ENCODE results near the gene RCHY1. TPM values are rescaled to one million over a fixed set of nuclear protein-coding genes. Genes with fewer than 3 reads are reported as not detected.

Gene RCHY1
- total and polyA plus RNA-seq, 2 donors (not counting 3 experiments of a cell fraction or from before 2014, with no cell fraction given) = 21.1 to 30.9 TPM

DNA sequence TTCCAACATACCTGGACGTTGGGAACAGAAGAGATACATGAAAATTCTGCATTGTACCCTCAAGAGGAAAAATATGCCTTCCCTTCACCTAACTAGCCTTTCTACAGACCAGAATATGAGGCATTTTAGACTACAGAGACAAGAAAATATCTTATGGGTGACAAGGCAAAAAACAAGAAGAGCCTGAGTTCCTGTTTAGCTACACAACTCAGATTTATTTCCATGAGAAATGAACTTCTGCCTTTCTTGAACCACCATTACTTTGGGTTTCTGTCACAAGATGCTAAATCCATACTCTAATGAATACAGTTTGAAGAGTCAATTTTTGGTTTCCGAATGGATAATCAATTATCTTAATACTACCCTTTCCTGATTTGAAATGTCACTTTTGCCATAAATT lies 18.7 kb downstream of the RCHY1 start:
- Histone ChIP-seq H3K27ac (ENCODE audit: insufficient read depth, low read depth, low read length) (no peak overlapping the region), H4K20me1 (replicated peaks; ENCODE audit: control insufficient read depth, extremely low read depth, insufficient read depth, low read length) (no peaks in the 10 kb centered on the region), H3K27me3 (ENCODE audit: control insufficient read depth in 2 of 2, insufficient read depth in 2 of 2, low read length in 2 of 2) (no peaks in the 10 kb centered on the region), H3K9me1 (replicated peaks; ENCODE audit: control insufficient read depth, extremely low read depth, insufficient read depth, low read length) (no peaks in the 10 kb centered on the region), H3K79me2 (ENCODE audit: control insufficient read depth, insufficient read depth, low read length) (peaks cover 41% of the 10 kb centered on the region), H3K4me1 (ENCODE audit: control insufficient read depth, extremely low read depth, insufficient read depth, low read length) (no peaks in the 10 kb centered on the region), H3K9ac (replicated peaks; ENCODE audit: extremely low read depth, insufficient read depth, low read length) (no peak overlapping the region), H2AFZ (ENCODE audit: low read depth, low read length) (no peak overlapping the region), H3K4me3 (replicated peaks in 1 of 3; ENCODE audit: insufficient read depth in 1 of 3, low read depth in 1 of 3, low read length in 3 of 3) (no peak overlapping the region), H3K9me3 (replicated peaks; ENCODE audit: control insufficient read depth, insufficient read depth, low read length) (no peaks in the 10 kb centered on the region), H3K36me3 (ENCODE audit: control insufficient read depth in 2 of 2, extremely low read depth in 1 of 2, insufficient read depth in 2 of 2, low read length in 2 of 2) (peaks cover 2 to 5% of the 10 kb centered on the region in 2 experiments), H3K4me2 (ENCODE audit: insufficient read depth, low read length) (no peak overlapping the region)
- dilution Hi-C loops (cut with MboI; ENCODE audit: extremely low pct_ligation_motif_present, low sequenced_read_pairs) (no loop called here), intact Hi-C loops (cut with micrococcal nuclease) (loop anchor here (2.0 kb wide), 1 partner anchor 17 kb away; no protein-coding TSS in a partner anchor)
- BruUV-seq (replicated peaks) = no TSS peak
- FAIRE-seq (no peak), DNase-seq (ENCODE audit: low read depth, low spot score) (no peak)
- TF ChIP-seq FOS (IDR thresholded peaks at IDR 0.05; ENCODE audit: borderline replicate concordance, insufficient read depth, low read length) (no peak), POLR2A (IDR thresholded peaks at IDR 0.05; ENCODE audit: low read depth, low read length) (no peak), POLR2AphosphoS5 (IDR thresholded peaks at IDR 0.05; ENCODE audit: insufficient read depth, low read depth, low read length) (no peak), GATA2 (IDR thresholded peaks at IDR 0.05; ENCODE audit: insufficient read depth, insufficient read length, low read depth, low read length) (no peak)
- TF ChIP-seq, protein P1, sequence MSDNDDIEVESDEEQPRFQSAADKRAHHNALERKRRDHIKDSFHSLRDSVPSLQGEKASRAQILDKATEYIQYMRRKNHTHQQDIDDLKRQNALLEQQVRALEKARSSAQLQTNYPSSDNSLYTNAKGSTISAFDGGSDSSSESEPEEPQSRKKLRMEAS (IDR thresholded peaks at IDR 0.05; ENCODE audit: insufficient read depth, insufficient read length) = no peak
- ChIA-PET POLR2A (no interaction called here), CTCF (interaction anchor here (2.6 kb wide), 1 partner anchor 10 kb away, joined by 8 read pairs; no protein-coding TSS in a partner anchor)

DNA sequence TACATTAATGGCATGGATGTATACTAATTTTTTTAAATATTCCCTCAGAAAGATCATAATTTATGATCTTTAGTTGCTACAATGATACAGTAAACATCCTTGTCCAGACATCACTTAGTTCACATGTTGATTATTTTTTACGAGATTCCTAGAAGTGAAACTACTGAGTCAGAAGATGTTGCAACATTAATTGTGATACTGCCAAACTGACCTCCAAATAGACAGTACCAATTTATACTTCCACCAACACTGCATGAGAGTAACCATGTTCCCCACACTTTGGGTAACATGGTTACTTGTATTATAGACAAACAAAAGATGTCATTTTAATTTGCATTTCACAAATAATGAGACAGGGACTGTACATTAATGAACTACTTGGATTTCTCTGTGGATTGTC lies 19.6 kb downstream of the RCHY1 start:
- no peak overlapping the region for H3K9ac ChIP-seq (replicated peaks; ENCODE audit: extremely low read depth, insufficient read depth, low read length)
- no peaks in the 10 kb centered on the region for H3K9me1 ChIP-seq (replicated peaks; ENCODE audit: control insufficient read depth, extremely low read depth, insufficient read depth, low read length)
- no TSS peak for BruUV-seq (replicated peaks)
- H3K4me1 ChIP-seq (ENCODE audit: control insufficient read depth, extremely low read depth, insufficient read depth, low read length) = no peaks in the 10 kb centered on the region
- H3K79me2 ChIP-seq (ENCODE audit: control insufficient read depth, insufficient read depth, low read length) = peaks cover 33% of the 10 kb centered on the region
- no peaks in the 10 kb centered on the region for H3K27me3 ChIP-seq (ENCODE audit: control insufficient read depth in 2 of 2, insufficient read depth in 2 of 2, low read length in 2 of 2)
- intact Hi-C loops (cut with micrococcal nuclease) (loop anchor here (2.0 to 5.0 kb wide), 2 partner anchors 18 to 562 kb away; partner anchors contain the start of gene PARM1), dilution Hi-C loops (cut with MboI; ENCODE audit: extremely low pct_ligation_motif_present, low sequenced_read_pairs) (no loop called here)
- no peak overlapping the region for H3K4me3 ChIP-seq (replicated peaks in 1 of 3; ENCODE audit: insufficient read depth in 1 of 3, low read depth in 1 of 3, low read length in 3 of 3)
- no peak overlapping the region for H3K27ac ChIP-seq (ENCODE audit: insufficient read depth, low read depth, low read length)
- FAIRE-seq (no peak), DNase-seq (ENCODE audit: low read depth, low spot score) (no peak)
- no peak overlapping the region for H3K4me2 ChIP-seq (ENCODE audit: insufficient read depth, low read length)
- TF ChIP-seq FOS (IDR thresholded peaks at IDR 0.05; ENCODE audit: borderline replicate concordance, insufficient read depth, low read length) (no peak), POLR2AphosphoS5 (IDR thresholded peaks at IDR 0.05; ENCODE audit: insufficient read depth, low read depth, low read length) (no peak), POLR2A (IDR thresholded peaks at IDR 0.05; ENCODE audit: low read depth, low read length) (no peak), MYC (IDR thresholded peaks at IDR 0.05; ENCODE audit: low read depth, low read length) (no peak), EZH2 (IDR thresholded peaks at IDR 0.05; ENCODE audit: borderline replicate concordance, low read depth, low read length, severe bottlenecking) (no peak), GATA2 (IDR thresholded peaks at IDR 0.05; ENCODE audit: insufficient read depth, insufficient read length, low read depth, low read length) (no peak), JUN (IDR thresholded peaks at IDR 0.05; ENCODE audit: borderline replicate concordance, insufficient read depth, insufficient read length, low read depth) (no peak)
- TF ChIP-seq, protein P2, sequence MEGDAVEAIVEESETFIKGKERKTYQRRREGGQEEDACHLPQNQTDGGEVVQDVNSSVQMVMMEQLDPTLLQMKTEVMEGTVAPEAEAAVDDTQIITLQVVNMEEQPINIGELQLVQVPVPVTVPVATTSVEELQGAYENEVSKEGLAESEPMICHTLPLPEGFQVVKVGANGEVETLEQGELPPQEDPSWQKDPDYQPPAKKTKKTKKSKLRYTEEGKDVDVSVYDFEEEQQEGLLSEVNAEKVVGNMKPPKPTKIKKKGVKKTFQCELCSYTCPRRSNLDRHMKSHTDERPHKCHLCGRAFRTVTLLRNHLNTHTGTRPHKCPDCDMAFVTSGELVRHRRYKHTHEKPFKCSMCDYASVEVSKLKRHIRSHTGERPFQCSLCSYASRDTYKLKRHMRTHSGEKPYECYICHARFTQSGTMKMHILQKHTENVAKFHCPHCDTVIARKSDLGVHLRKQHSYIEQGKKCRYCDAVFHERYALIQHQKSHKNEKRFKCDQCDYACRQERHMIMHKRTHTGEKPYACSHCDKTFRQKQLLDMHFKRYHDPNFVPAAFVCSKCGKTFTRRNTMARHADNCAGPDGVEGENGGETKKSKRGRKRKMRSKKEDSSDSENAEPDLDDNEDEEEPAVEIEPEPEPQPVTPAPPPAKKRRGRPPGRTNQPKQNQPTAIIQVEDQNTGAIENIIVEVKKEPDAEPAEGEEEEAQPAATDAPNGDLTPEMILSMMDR (IDR thresholded peaks at IDR 0.05; ENCODE audit: extremely low read depth in 1 of 2, insufficient read depth in 1 of 2, low read depth in 1 of 2, low read length in 2 of 2) = no peak
- TF ChIP-seq, protein P1 (IDR thresholded peaks at IDR 0.05; ENCODE audit: insufficient read depth, insufficient read length) = no peak
- no peak overlapping the region for H2AFZ ChIP-seq (ENCODE audit: low read depth, low read length)
- H3K9me3 ChIP-seq (replicated peaks; ENCODE audit: control insufficient read depth, insufficient read depth, low read length) = no peaks in the 10 kb centered on the region
- H3K36me3 ChIP-seq (ENCODE audit: control insufficient read depth in 2 of 2, extremely low read depth in 1 of 2, insufficient read depth in 2 of 2, low read length in 2 of 2) = peaks cover 4 to 9% of the 10 kb centered on the region in 2 experiments
- POLR2A ChIA-PET = interaction anchor here (0.5 kb wide), 1 partner anchor 26 kb away, joined by 8 read pairs; no protein-coding TSS in a partner anchor
- H4K20me1 ChIP-seq (replicated peaks; ENCODE audit: control insufficient read depth, extremely low read depth, insufficient read depth, low read length) = no peaks in the 10 kb centered on the region
- CTCF ChIA-PET = interaction anchor here (2.6 kb wide), 1 partner anchor 9 kb away, joined by 8 read pairs; no protein-coding TSS in a partner anchor

All from endothelial cell of umbilical vein (primary cell).